ENCODE data around the gene EIPR1.

Gene EIPR1

DNA sequence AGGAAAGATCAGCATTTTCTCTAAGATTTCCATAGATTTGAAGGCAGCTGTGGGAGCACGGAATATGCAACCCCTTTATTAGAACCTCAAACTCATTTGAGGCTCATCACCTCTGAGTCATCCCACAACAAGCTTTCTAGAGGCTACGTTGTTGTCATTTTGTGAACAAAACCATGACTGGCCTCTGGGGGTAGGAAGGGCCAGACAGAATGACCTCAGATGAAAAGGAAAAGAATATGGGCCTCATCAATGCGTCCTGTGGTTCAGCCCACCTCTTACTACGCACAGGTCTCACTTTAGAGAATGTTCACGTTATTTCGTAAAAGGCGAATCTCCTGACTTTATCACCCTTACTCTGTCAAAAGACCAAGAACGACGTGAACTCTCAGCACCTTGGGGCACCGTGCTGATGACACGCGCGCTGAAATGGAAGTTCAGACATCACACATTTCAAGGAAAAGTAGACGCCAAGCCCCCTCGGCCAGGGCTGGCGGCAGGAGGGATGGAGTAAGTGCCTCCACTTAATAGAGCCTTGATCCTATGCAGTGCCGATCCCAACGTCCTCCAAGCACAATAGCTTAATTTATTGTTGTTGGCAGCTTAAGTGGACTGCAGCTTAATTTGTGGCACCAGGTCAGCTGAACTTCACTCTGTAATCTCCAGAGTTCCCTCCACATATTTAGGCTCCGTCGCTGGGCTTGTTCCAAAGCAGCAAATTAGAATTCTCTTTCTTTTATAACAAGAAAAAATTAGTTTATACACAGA lies 208.3 kb downstream of the EIPR1 start:
- DNase-seq: no peak

DNA sequence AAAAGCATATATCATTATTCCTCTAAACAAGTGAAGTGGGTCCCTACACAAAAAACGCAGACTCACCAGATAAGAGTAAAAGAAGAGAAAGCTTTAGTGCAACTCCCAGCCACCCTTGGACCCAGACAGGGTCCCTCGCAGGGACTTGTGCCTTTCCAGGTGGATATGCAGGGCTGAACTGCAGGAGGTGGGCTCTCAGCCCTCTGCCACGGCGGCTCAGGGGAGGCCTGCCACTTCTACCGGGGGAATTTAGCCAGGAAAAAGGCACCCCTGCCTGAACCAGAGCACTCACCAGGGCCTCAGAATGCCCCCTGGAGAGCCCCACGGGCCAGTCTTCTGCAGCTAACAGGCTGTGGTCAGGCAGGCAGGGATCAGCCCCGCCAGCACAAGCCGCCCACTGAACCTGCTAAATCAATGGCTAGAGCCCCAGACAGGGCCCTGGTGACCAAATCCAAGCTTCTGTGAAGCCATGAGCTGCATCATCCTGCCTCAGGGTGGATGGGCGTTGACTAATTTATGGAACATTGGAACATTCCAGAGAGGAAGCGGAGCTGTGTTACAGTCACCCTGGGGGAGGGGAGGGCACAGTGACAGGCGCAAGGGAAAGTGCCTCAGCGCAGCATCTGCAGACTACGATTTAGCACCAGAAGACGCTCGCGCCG lies 209.3 kb downstream of the EIPR1 start:
- no peak for DNase-seq

DNA sequence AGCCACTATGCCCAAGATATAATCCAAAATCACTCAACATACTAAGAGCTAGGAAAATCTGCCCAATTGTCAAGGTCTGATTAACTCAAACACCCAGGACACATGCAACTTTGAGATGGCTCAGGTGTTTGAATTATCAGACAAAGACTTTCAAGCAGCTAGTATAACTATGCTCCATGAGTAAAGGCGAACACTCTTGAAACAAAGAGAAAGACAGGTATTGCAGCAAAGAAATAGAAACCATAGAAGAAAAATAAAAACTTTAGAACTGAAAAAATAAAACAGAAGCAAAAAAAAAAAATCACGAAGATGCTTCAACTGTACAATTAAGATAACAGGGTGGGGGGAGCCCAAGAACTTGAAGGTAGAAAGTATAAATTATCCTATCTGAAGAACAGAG lies 214.2 kb downstream of the EIPR1 start:
- DNase-seq: no peak

DNA sequence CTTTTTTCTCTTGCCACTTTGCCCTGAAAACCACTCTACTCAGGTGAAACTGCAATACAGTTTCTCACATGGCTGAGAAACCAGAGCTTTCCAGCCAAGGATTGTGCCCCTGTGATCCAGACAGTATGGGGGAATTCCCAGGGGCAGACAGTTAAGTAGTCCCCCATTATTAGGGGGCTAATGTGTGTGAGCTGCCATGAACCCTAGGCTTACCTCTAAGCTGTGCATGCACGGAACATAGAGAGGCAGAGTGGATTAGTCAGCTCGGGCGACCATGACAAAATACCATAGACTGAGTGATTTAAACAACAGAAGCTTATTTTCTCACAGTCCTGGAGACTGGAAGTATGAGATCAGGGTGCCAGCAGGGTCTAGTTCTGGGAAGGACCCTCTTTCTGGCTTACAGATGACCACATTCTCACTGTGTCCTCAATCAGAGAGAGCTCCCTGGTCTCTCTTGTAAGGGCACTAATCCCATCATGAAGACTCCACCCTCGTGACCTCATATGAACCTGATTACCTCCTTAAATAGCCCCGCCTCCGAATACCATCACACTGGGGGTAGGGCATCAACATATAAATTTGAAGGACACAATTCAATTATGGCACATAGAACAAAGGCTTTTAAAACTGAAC lies 215.1 kb downstream of the EIPR1 start:
- no peak for DNase-seq

DNA sequence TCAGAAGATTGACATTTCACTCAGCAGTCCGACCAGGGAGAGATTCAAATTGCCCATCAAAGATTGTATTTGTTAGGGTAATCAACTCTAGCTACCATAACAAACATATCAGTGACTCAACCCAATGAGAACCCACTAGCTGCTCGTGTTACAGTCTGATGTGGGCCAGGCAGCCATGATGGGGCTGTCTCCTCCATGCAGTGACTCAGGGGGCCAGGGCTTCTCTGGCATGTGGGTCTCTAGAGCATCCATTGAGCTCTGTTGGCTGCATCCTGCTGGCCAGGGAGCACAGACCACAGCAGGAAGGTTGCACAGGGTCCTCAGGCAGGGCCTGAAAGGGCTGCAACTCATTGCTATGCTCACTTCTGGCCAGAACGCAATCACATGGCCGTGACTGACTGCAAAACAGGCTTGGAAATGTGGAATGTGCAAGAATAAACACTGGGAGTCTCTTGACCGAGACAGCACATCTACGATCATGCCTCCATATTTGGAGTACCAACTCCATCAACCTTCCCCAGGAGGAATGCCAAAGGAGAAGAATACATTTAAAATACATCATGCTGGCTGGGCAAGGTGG lies 216.8 kb downstream of the EIPR1 start:
- DNase-seq: no peak

DNA sequence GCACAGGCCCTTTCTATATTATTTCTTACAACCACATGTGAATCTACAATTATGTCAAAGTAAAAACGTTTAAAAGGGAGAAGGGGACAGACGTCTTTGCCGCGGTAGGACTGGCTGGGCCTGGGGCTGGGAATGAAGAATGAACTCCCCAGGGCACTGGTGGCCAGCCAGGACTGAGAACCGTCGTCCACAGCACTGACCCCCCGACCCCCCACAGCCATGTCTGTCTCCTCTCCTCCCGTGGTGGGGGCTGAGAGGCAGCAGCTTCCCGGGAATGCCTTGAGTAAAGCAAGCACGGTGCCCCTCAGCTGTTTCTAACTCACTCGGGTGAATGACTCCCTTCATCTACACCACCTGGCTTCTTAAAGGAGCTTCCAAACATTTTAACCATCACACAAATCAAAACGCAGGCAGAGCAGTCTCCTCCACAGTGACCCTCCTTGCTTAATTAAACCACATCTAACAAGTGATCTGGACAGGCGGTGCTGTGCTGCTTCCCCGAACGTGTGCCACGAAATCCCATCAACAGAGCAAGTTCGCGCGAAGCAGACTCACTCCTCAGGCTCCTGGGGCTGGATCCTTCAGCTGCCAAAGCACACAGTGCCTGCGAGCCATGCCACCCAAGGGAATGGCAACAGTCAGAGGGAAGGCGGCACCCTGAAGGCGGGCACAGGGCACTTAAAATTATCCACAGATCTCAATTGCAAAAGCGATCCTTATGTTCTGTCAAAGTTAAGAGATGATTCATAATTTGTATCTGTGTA lies 217.7 kb downstream of the EIPR1 start:
- DNase-seq: no peak

DNA sequence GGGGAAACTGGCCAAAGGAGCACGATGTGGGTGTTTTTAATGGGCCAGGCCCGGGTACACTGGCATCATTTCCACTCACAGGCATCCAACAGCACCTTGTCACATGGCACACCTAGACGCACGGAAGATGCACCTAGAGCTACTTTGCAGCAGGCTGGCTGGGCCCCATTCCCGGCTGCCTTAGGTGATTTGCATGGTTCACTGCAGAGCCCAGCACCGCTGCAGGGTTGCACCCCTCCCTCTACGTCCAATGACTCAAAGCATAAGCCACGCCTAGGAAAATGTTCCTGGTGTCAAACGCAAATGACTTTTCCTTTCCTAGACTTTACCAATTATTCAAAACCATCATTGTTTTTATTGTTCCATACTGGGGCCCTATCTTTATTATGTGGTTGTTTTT lies 222.9 kb downstream of the EIPR1 start:
- no peak for DNase-seq

DNA sequence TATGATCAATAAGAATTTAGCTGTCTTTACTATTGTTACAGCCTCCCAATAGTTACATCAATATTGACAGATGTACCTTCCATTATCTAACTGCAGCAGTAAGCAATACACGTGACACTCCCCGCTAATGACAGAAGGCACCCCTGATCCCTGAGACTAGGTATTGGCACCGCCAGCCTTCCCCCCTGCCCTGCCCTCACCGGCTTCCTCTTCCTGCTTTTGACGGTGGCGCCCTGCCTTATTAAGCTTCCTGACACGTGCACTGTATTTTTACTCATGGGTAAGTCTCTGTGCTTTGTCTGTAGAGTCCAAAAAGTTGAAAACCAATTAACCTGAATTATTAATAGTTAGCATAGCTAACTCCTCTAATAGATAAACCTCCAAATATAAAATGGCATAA lies 223.5 kb downstream of the EIPR1 start:
- DNase-seq: no peak

DNA sequence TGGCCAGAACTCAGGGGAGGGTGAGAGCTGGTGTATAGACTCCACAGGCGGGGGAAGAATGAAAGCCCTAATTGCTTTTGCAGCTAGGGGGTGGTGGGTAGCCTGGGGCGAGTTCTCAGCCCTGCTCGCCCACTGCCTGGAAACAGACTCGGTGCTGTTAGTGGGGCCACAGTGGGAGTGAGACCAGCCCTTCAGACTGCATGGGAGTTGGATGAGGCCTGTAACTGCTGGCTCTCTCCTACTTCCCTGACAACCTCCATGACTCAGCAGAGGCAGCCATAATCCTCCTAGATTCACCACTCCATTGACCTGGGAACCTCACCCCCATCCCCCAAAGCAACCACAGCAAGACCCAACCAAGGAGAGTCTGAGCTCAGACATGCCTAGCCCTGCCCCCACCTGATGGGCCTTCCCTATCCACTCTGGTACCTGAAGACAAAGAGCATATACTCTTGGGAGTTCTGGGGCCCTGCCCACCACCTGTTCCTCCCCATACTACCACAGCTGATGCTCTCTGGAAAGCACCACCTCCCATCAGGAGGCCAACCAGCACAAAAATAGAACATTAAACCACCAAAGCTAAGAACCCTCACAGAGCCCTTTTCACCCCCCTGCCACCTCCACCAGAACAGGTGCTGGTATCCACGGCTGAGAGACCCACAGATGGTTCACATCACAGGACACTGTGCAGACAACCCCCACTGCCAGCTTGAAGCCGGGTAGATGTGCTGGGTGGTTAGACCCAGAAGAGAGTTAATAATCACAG lies 226.3 kb downstream of the EIPR1 start:
- DNase-seq: no peak

DNA sequence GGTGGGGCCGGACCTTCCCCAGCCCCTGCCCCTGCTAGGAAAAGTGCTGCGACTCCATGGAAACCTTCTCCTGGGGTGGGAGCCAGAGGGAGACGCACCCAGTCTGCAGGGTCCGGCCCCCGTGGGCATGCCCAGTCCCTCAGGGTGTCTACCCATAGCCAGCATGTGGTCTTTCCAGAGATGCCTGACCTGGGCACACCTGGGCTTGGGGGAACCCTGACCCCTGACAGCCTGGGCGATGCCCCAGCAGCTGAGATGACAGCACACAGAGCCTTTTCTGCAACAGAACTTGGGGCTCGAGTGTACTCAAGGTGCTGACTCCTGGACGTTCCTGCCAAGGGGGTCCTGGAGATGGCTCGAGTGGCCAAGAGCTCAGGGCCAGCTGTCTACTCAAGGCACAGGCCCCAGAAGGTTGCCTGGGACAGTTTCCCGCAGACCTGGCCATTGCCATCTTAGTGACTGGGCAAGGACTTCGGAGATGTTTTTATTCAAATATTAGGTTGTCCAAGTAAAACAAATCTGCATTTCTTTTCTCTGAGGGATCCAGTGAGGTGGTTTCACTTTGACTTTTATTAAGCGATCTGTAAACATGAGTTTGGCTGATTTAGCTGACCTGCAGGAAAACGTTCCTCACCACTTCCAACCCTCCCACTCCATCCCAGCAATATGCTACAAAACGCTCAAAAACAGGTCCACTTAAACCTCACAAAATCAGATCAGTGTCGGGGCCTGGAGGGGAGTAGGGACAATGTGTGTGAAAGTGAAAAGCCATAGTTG lies 228.0 kb downstream of the EIPR1 start:
- DNase-seq: no peak

DNA sequence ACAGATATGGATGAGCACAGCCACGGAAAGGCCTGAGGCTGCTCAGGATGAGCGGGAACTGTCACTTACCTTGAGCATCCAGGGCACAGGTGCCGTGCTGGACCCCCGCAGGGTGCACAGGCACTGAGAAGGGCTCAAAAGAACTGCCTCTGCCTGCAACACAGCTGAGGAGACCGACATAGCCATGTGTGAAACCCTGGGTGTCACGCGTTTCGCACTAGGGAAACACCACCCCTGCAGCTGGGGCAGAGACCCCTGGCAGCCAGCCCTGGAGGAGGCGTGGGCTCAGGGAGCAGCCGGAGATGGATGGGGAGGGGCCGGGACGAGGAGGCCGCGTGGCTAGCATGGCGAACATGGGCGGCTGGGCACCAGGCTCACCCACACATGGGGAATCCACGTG lies 228.9 kb downstream of the EIPR1 start:
- DNase-seq: no peak

DNA sequence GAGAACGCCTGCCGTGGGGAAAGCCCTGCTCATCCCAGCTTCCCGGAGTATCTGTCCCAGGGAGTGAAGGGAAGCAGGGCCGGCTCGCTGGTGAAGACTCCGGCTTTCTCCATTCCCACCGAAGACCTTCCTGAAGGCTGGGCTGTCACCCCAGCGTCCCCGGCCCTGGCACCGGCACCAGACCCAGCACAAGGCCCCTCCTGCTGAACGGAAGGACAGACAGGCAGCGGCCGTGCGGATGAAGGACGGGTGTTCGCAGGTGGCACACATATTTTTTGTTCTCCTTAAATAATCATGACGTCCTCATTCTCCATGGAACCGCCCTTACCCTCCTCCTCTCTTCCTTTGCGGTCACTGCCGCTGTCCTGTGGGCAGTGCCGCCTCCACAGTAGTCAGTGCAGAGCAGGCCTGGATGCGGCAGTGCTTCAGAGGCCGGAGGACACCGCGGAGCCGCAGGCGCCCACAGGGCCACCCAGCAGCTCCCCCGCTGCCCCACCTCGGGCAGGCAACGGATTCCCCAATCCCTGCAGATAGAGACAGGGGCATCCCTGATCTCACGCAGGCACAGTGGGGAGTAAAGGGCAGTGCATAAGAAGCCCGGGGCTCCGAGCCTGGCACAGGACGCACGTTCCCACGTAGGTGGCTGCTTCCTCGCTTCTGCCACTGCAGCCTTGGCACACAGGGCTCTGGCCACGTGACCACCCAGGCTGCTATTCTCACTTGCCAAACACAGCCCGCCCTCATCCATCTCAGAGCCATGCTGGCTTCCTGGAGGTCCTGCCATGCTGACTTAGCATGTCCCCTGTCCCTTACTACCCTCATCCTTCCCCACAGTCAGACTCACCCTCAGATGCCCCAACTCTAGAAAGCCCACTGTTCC lies 229.7 kb downstream of the EIPR1 start:
- DNase-seq: no peak

DNA sequence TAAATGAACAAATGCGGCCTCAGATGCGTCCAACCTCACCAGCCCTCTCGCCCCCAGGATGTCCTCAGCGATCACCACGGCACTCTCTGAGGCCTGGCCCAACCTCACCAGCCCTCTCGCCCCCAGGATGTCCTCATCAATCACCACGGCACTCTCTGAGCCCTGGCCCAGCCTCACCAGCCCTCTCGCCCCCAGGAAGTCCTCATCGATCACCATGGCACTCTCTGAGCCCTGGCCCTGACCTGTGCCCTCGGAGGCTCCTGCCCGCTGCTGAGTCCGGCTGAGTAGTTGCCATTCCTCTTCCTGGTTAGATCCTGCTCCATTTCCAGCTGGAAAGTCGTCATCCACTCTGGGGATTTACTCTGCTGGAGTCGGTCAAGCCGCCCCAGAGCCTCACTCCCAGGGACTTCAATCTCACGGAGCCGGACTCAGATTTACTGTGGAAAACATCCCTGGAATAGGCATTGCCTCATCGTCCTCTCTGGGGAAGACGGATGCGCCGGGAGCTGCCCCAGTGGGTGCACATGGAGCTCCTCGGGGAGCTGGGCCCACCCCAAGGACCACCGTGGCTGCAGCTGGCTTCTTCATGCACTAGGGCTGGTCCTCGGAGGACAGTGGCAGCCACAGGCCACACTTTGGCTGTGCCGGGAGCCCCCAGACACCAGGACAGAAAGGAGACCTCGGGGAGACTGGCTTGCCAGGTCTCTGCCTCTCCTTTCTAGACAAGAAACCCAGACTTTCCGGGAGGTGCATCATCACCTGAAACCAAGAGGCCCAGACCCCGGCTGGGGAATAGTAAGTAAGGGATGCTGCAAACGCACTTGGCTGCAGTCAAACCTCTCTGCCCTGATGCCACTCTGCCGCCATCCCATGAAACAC lies 230.6 kb downstream of the EIPR1 start:
- DNase-seq: no peak

DNA sequence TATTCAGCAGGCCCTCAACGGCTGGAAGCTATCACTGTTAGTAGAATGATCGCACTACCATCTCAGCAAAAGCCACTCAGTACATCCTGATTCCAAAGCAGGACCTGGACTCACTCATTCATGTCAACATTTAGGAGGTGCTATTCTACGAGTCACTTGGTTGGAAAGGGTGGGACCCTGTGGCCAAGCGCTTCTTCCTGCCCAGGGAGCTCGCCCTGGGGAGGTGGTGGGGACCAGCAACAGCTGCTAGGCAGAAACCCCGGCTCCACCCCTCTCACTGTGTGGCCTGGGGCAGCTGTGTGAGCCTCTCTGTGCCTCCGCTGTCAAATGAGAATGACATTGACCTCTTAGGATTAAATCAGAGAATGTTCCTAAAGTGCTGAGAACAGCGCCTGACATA lies 231.4 kb downstream of the EIPR1 start:
- no peak for DNase-seq

DNA sequence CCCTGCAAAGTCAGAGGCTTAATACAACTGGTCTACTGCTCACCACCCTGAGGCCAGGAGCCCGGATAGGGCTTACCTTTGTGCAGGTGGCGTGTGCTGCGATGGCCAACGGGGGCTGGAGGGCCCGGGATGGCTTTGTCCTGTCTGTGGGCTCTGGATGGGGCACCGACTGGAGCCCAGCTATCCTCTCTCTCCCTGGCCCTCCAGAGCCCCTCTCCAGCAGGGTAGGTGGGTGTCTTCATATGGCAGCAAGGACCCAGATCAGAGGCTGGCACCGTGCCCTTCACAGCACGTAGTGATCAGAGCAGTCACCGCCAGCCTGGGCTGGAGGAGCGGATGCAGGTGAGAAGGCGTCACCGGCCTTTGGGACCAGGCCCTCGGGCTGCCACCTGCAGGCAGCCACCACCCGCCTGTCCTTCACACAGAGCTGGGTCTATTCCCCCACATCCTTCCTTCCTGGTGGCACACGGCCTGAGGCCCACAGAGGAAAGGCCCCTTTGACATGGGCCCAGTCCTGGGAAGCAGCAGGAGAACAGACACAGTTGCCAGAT lies 232.1 kb downstream of the EIPR1 start:
- DNase-seq: no peak

DNA sequence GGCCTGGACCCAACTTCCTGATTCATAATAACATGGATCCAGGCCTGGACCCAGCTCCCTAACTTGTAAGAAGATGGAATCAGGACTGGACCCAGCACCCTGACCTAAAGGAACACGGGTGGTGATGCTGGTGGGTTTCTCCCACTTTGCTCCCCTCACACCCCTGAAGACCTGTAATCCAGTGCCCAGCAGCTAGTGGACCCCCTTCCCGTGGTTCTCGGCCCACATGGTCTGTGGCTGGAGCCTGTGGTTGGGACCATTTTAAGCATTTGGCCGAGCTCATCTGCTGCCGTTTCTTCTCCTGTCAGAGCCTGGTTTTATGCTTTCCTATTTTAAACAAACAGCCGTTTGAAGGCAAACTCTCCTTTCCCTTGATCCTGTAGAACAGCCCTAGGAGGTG lies 232.8 kb downstream of the EIPR1 start:
- no peak for DNase-seq

DNA sequence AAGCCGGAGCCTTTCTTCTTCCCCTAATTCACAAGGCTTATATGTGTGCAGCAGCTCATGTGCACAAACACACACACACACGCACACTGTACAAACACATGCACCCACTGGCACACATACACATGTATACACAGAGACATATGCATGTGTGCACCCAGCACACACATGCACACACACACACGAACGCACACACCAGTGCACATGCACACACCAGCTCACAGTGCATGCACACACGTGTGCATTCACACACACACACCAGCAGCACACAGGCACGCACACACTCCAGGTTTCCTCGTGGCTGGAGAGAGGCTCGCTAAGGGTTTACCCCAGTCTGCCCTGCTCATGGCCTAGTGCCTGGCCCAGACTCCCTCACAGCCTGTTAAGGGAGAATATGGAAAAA lies 234.0 kb downstream of the EIPR1 start:
- DNase-seq: no peak

DNA sequence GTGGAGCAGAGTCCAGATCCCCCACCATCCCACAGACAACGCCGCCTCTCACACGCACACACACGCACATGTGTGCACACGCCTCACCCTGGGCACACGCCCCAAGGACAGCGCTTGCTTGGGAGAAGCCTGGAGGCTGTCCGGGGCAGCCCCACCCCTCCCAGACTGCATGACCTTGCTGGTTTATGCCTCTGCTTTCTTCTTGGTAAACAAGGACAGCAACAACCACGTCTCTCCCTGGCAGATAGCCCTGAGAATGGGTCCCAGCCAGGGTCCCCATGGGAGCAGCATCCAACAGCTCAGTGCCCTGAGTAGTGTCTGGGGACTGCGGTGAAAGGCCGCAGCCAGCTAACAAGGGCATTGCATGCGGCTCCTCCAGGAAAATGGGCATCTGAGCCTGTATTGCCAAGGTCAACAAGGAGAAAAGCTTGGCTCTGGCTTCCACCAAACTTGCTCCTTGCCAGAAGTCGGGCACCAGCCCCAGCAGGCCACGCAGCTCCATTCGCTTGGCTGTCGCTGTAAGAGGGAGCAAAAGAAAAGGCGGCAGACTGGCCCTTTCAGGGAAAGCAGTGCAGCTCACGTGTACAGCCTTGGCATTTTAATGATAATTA lies 234.6 kb downstream of the EIPR1 start:
- no peak for DNase-seq

DNA sequence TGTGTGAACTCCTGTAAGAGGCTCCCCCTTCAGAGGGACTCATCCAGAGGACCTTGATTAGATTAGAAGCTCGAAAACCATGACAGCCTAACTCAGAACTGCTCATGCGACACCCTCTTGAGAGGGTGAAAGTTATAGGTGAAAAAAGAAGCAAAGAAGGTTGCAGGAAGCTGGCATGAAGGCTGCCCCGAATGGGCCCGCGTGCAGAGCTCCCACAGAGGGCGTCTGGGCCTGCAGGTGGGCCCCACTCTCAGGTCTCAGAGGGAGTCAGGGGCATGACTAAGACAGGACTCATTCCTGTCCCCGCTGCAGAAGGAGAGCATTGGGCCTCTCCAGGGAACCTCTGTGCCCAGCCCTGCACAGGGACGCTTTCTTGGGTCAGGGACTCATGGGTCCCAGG lies 235.4 kb downstream of the EIPR1 start:
- no peak for DNase-seq

Data from GF-D8 (cell line).